ENCODE data around the gene SMPD3. TPM values are rescaled to one million over a fixed set of nuclear protein-coding genes. Genes with fewer than 3 reads are reported as not detected.
A peak's percentile ranks its signal among the peaks of the same experiment; 100 is the strongest.

Gene SMPD3
- total RNA-seq, 1 donor, result 0.86 TPM

DNA sequence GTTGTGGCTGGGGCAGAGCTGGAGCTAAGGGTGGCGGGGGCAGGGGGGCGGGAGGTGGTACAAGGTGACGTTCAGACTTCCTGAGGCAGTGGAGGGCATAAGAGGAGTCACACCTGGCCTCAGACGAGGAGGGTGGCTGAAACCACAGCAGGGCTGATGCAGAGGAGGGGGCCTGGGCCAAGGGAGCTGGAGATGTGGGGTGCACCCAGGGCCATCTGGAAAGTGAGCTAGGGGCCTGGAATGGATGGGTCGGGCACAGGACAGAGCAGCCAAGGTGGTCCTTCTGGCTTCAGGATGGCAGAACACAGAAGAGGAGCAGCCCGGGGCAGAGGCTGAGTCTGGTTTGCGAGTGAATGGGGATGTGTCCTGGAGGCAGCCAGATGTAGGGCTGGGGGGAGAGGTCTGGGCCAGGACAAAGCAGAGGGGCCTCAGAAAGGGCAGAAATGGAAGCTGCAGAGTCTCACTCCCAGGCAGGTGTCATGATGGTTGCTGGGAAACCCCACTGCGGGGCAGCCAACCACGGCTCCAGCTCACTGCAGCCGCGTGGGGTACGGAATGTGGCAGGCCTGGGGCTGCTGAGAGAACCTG lies 79.9 kb downstream of the SMPD3 start:
- DNase-seq (ENCODE audit: low read depth), result no peak
- TF ChIP-seq, protein P1, sequence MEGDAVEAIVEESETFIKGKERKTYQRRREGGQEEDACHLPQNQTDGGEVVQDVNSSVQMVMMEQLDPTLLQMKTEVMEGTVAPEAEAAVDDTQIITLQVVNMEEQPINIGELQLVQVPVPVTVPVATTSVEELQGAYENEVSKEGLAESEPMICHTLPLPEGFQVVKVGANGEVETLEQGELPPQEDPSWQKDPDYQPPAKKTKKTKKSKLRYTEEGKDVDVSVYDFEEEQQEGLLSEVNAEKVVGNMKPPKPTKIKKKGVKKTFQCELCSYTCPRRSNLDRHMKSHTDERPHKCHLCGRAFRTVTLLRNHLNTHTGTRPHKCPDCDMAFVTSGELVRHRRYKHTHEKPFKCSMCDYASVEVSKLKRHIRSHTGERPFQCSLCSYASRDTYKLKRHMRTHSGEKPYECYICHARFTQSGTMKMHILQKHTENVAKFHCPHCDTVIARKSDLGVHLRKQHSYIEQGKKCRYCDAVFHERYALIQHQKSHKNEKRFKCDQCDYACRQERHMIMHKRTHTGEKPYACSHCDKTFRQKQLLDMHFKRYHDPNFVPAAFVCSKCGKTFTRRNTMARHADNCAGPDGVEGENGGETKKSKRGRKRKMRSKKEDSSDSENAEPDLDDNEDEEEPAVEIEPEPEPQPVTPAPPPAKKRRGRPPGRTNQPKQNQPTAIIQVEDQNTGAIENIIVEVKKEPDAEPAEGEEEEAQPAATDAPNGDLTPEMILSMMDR (IDR thresholded peaks at IDR 0.05; ENCODE audit: insufficient read depth, low read depth, low read length), result no peak
- no peak overlapping the region for H3K4me3 ChIP-seq (ENCODE audit: low read depth, low read length)

DNA sequence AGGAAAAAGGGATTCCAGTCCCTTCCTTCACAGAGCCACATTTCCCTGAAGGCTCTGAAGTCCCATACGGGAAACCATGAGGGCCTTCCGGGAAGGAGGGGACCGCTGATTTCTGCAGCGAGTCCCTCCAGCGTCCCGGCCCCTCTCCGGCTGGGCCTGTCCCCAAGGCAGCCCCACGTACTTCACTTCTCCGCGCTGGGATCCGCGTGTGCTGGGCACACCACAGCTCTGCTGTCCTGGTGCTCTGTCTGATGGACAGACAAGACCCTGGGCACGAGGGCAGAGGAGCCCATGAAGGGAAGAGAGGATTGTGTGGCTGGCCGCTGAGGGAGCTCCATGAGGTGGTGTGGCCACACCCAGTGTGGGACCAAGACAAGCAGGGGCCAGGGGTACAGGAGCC lies 80.4 kb downstream of the SMPD3 start:
- TF ChIP-seq, protein P1 (IDR thresholded peaks at IDR 0.05; ENCODE audit: insufficient read depth, low read depth, low read length), result no peak
- no peak overlapping the region for H3K4me3 ChIP-seq (ENCODE audit: low read depth, low read length)
- DNase-seq (ENCODE audit: low read depth), result no peak

DNA sequence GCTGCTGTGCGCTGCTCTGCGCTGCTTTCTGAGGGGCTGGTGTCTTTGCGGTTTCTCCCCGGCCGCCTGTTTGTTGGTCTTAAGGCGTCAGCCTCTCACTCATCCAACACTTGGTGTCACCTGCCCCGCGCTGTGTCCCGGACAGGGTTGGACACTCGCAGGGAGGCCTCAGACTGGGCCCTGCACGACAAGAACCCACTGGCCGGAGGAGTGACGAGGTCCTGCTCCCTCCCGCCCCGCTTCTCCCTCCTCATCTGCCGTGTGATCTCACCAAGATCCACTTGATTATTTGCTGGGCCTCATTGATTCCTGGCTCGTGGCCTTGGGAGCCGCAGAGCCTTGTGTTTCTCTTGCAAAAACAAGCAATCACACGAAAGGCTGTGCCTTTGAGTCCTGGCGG lies 80.9 kb downstream of the SMPD3 start:
- TF ChIP-seq, protein P1 (IDR thresholded peaks at IDR 0.05; ENCODE audit: insufficient read depth, low read depth, low read length), result no peak
- DNase-seq (ENCODE audit: low read depth), result no peak
- H3K4me3 ChIP-seq (ENCODE audit: low read depth, low read length), result no peak overlapping the region

DNA sequence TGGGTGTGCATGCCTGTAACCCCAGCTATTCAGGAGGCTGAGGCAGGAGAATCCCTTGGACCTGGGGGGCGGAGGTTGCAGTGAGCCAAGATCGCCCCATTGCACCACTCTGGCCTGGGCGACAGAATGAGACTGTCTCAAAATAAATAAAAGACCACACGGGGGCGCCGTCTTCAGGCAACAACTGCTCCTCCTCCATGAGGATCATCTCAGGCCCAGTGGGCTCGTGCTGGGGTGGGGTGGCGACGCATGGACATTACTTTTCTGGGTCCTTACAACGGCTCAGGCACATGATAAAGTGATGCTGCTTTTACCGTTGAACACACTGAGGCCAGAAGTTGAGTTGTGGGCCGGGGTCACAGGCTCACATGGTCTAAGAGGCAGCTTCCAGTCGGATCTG lies 81.3 kb downstream of the SMPD3 start:
- peak; percentile 37 for DNase-seq (ENCODE audit: low read depth)
- TF ChIP-seq, protein P1 (IDR thresholded peaks at IDR 0.05; ENCODE audit: insufficient read depth, low read depth, low read length), result peak; percentile 34
- no peak overlapping the region for H3K4me3 ChIP-seq (ENCODE audit: low read depth, low read length)

DNA sequence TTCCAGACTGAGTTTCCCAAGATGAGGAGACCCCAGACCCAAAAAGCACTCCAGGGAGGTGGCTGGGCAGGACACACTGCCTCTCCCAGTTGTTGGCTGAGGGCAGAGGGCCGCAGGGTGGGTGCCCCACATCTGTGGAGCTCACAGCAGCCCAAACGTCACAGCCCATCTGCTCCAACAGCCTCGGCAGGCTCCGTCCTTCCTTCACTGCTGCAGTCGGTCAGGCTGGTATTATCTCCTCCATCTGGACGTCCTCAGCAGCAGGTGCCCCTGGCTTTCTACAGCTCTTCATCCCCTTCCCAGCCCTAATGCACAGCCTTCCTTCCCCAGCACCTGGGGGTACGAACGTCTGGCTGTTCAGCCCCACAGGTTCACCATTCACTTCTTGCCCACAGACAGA lies 82.2 kb downstream of the SMPD3 start:
- TF ChIP-seq, protein P1 (IDR thresholded peaks at IDR 0.05; ENCODE audit: insufficient read depth, low read depth, low read length), result no peak
- H3K4me3 ChIP-seq (ENCODE audit: low read depth, low read length), result no peak overlapping the region
- no peak for DNase-seq (ENCODE audit: low read depth)

DNA sequence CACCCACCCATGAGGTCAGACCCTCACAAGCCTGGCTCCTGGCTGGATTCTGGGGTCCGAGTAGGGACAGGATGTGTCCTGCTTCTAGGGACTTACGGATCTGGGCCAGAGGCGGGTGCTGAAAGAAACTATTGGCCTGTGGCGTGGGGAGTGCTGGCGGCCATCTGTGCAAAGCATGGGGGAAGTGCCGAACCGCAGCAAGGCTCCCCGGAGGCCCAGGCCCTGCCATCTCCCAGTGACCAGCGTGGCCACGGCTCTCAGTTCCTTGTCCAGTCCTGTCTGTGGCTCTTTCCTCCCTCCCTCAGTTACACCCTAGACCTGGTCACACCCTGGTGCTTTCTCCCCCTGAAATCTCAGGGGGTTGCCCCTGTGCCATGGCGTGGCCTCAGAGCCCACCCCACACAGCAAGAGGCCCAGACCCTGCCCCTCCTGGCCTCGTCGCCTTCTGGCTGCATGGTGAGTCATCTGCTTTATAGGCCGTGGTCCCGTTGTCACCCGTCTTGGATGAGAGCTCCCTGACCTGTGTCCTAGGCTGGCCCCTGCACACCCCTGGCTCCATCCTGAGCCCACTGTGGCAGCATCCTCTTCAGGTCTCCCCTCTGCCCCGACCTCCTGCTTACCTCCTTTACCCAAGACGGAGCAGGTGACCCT lies 83.0 kb downstream of the SMPD3 start:
- TF ChIP-seq, protein P1 (IDR thresholded peaks at IDR 0.05; ENCODE audit: insufficient read depth, low read depth, low read length), result no peak
- H3K4me3 ChIP-seq (ENCODE audit: low read depth, low read length), result no peak overlapping the region
- no peak for DNase-seq (ENCODE audit: low read depth)
